HEK293 (cell line): Measurements from ENCODE around the gene CDH22.

Experiments
- GLI2 ChIP-seq: fragments of 450-650 bp; formaldehyde crosslinking; IDR thresholded peaks from 2 replicates; pipeline ENCODE4; 2017; ENCODE audit warnings: missing biosample characterization, missing genetic modification characterization, low read depth, borderline replicate concordance
- MYNN ChIP-seq: fragments of 450-650 bp; formaldehyde crosslinking; IDR thresholded peaks from 2 replicates; pipeline ENCODE4 v1.5.1; 2016; ENCODE audit warnings: missing biosample characterization, missing genetic modification characterization, borderline replicate concordance
- SALL2 ChIP-seq: fragments of 450-650 bp; formaldehyde crosslinking; IDR thresholded peaks from 2 replicates; pipeline ENCODE4 v1.5.0; 2017; ENCODE audit warnings: missing biosample characterization, mild to moderate bottlenecking, missing genetic modification characterization, borderline replicate concordance
- YY1 ChIP-seq: fragments of 450-650 bp; formaldehyde crosslinking; IDR thresholded peaks from 2 replicates; pipeline ENCODE4 v1.5.1; 2018; ENCODE audit warnings: missing biosample characterization, missing genetic modification characterization
- ZNF114 ChIP-seq: fragments of 450-650 bp; formaldehyde crosslinking; IDR thresholded peaks from 2 replicates; pipeline ENCODE4 v1.5.0; 2017; ENCODE audit warnings: missing biosample characterization, missing genetic modification characterization
- ZNF274 ChIP-seq, 2 experiments: fragments of 200-500 bp in 1 of 2; fragments of 450-650 bp in 1 of 2; sonication (Bioruptor generic) in 1 of 2; formaldehyde crosslinking in 1 of 2; IDR thresholded peaks; 2 replicates each; pipeline versions ENCODE4 v1.5.1 to v1.6.1; 2014 to 2016; ENCODE audit warnings: borderline replicate concordance in 1 of 2, inconsistent platforms in 1 of 2, low read length in 1 of 2, missing biosample characterization in 1 of 2, missing genetic modification characterization in 1 of 2
- ZNF302 ChIP-seq: fragments of 450-650 bp; formaldehyde crosslinking; IDR thresholded peaks from 2 replicates; pipeline ENCODE4 v1.5.1; 2016; ENCODE audit warnings: missing biosample characterization, missing genetic modification characterization, low read depth
- ZNF350 ChIP-seq: fragments of 450-650 bp; formaldehyde crosslinking; IDR thresholded peaks from 2 replicates; pipeline ENCODE4 v1.5.0; 2017; ENCODE audit warnings: missing biosample characterization, mild to moderate bottlenecking, missing genetic modification characterization
- ZNF514 ChIP-seq: fragments of 450-650 bp; formaldehyde crosslinking; IDR thresholded peaks from 2 replicates; pipeline ENCODE4 v1.5.1; 2016; ENCODE audit warnings: missing biosample characterization, missing genetic modification characterization
- ZNF792 ChIP-seq: fragments of 450-650 bp; formaldehyde crosslinking; IDR thresholded peaks from 2 replicates; pipeline ENCODE4 v1.5.1; 2016; ENCODE audit warnings: missing biosample characterization, missing genetic modification characterization
- TF ChIP-seq, protein P1 (sequence below): fragments of 450-650 bp; formaldehyde crosslinking; IDR thresholded peaks from 2 replicates; pipeline ENCODE4 v1.5.1; 2016; ENCODE audit warnings: missing biosample characterization, missing genetic modification characterization

GRCh38 chr20:46257887-46258286 lies 50.4 kb downstream of the CDH22 start:
- TF ChIP-seq ZNF514 (tag by site-specific recombination) = no peak
- TF ChIP-seq GLI2 = no peak
- TF ChIP-seq, protein P1, sequence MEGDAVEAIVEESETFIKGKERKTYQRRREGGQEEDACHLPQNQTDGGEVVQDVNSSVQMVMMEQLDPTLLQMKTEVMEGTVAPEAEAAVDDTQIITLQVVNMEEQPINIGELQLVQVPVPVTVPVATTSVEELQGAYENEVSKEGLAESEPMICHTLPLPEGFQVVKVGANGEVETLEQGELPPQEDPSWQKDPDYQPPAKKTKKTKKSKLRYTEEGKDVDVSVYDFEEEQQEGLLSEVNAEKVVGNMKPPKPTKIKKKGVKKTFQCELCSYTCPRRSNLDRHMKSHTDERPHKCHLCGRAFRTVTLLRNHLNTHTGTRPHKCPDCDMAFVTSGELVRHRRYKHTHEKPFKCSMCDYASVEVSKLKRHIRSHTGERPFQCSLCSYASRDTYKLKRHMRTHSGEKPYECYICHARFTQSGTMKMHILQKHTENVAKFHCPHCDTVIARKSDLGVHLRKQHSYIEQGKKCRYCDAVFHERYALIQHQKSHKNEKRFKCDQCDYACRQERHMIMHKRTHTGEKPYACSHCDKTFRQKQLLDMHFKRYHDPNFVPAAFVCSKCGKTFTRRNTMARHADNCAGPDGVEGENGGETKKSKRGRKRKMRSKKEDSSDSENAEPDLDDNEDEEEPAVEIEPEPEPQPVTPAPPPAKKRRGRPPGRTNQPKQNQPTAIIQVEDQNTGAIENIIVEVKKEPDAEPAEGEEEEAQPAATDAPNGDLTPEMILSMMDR (tag by site-specific recombination) = no peak
- no peak for TF ChIP-seq ZNF302 (tag by site-specific recombination)
- TF ChIP-seq ZNF114 (tag by site-specific recombination) = no peak
- no peak for TF ChIP-seq ZNF792 (tag by site-specific recombination)
- no peak for TF ChIP-seq YY1
- TF ChIP-seq MYNN (tag by site-specific recombination) = no peak
- no peak for TF ChIP-seq ZNF350 (tag by site-specific recombination)
- no peak for TF ChIP-seq ZNF274 (IDR thresholded peaks at IDR 0.05; ENCODE audit: low read length)
- TF ChIP-seq ZNF274 (tag by site-specific recombination; IDR thresholded peaks at IDR 0.05; ENCODE audit: borderline replicate concordance) = no peak
- no peak for TF ChIP-seq SALL2 (tag by site-specific recombination)
